C1 segment of cervical spinal cord (tissue), 14 donors: ENCODE data around the gene TBC1D26.
"Not testable (repeated sequence)": the region's sequence is repeated elsewhere in the genome, so short reads cannot be mapped to it uniquely, and the experiment has no call there.

Source experiments
- DNase-seq, 14 donors: peaks; one replicate each; lab custom pipeline; 2025; lab: John Stamatoyannopoulos, UW

Gene TBC1D26

DNA sequence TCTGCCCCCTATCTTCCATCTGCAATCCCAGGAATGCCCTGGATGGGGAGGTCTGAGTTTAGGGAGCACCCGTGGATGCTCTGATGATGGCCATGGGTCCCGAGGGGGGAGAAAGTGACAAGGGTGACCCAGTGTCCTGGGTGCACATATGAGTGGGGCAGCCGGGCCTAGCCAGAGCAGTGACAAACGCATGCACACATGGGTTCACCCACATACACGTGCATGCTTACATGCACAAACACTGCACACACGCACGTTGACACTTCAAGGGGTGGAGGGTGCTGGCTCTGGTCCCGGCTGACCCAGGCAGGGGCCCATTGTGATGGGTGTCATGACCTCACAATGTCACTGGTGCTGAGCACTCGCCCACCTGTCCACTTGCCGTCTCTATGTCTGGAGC, at the start of gene TBC1D26:
Gene TBC1D26, plus strand, starts transcription at position 384 of the 400 bp plus-strand sequence. CDS start 3,066 bp downstream, outside the sequence.
- DNase-seq = not testable (repeated sequence)

DNA sequence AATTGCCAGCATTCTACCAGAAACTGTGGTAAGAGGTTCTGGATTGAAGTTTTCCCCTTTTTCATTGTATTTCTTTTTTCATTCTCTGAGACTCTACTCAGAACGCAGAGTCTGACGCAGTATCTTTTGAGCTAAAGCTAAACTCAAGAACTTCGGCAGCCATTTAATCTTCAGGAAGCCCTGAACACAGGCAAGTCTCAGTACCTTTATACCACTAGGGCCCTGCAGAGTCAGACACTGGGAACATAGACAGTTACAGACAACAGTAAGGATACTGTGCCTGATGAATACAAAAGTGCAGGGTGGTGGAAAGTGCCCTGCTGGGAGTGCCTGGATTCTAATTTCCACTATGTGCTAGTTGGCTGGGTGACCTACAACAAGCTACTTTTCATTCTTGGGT, 48.9 kb upstream of the TBC1D26 start:
- DNase-seq = not testable (repeated sequence)

DNA sequence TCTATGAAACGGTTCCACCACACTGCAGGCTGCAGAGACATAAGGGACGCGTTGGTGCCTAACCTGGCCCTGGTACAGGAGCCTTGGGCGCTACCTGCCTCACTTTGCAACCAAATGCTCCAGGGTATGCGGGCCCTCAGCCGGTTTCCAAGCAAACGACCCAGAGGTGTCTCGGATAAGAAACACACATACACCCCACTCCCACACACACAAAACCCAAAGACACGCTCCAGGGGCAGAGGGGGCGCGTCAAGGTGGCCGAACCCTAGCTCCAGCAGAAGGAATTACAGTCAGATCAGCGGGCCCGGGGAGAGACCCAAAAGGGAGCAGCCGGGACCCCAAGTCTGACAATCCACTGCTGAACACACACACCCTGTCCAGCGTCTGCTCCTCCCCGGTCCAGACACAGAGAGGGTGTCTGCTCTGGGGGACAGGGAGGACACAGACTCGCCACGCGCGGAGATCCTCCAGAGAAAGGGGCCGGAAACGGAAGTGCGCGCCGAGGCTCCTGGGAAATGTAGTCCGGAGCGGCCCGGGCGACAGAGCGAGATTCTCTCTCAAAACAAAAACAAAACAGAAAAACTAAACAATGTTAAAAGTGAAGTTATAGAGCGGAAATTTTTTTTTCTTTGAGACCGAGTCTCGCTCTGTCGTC, 48.1 kb upstream of the TBC1D26 start, which contains the start of gene TRIM16:
Gene TRIM16, minus strand, starts transcription at position 488 of the 655 bp plus-strand sequence. CDS start 32,702 bp downstream, outside the sequence.
- DNase-seq = peak; percentile 1 to 82 (median 58)

DNA sequence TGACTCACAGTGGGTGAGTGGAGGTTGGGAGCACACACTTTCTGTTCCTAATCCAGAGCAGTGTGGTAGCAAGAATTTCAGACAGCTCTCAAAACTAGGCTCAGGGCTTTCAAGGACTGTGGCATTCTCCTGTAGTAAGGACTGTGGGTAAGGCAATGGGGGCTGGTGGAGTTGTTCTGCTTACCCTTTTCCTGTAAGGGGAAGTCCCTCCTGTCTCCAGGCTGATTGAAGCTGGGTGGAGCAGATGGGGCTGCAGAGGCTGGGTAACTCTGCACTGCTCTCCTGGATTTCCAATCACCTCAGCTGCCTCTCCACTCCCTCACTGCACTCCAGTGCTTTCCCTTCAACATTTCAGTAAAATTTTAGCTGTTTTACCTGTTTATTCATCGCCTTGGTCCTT, 44.6 kb upstream of the TBC1D26 start:
- not testable (repeated sequence) for DNase-seq

DNA sequence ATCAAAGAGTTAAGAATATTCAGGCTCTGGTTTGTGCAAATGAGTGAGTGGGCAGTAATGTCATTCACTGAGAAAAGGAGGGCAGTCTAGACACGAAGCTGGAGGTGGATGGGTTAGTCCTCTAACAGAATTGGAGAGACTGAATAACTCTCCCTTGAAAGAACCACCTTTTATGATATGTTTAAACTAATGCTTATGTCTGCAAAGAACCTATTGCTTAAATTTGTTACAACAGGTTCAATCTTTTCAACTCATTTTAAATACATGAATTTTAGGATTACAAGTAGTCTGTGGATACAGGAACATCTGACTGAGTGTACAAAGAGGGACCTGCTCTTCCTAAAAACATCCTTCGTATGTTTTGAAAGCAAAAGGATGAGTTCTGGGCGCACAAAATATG, 33.1 kb upstream of the TBC1D26 start:
- DNase-seq = not testable (repeated sequence)

DNA sequence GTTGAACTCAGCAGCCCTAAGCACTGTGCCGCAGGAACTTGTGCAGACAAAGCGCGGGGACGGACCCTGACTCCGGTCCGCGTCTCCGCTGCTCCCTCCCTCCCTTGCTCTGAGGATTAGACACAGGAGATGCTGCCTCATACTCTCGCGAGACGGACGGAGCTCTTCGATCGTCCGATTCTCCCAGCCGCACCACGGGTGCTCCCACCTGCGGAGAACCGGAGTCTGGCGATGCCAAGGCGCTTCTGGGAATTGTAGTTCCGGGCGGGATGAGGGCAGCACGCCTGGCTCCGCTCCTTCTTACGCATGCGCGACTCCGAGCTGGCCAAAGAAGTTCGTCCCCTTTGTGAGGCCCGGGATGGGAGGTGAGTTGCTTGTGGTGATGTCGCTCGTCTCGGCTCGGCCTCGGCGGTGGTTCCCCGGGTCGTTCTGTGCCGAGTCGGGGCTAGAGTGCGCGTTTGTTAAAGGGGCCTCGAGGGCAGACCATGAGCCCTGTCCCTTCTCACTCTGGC, 32.6 kb upstream of the TBC1D26 start, which contains the start of gene ZNF286A:
Gene ZNF286A, plus strand, starts transcription at position 340 of the 512 bp plus-strand sequence. CDS start 578 bp downstream, outside the sequence.
- peak; percentile 87 to 100 (median 94) for DNase-seq

DNA sequence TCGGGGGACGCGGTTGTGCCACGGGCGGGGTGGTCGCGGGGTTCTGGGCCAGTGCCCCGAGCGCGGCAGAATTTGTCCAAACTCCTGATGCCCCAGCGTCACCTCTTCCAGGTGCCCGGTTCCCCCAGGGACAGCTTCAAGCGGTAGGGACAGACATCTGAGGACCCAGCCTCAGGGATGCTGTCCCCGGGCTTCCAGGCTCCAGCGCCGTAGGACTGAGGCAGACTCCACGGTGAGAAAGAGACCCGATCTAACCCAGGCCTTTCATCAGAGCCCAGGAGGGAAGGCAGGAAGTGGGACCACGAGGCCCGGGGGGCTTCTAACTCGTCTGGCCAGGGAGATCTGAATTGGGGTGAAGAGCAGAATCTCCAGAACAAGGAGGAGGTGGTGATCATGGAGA, 32.1 kb upstream of the TBC1D26 start:
- not testable (repeated sequence) for DNase-seq

DNA sequence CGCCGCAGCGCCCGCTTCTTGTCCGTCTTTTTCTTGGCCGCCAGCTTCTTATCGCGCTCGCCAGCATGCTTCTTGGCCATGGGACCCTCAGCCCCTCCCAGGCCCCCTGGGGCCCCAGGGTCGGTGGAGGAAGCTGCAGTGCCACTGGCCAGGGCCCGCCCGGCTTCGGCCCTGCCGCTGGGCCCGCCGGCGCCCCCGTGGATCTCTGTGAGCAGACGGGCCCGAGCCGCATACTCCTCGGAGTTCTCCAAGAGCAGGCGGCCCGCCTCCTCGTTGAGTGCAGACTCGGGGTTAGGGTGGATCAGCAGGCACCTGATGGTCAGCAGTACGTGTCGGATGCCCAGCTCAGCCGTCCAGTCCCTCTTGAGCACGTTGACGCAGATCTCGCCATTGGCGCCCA, 27.8 kb upstream of the TBC1D26 start:
- not testable (repeated sequence) for DNase-seq

DNA sequence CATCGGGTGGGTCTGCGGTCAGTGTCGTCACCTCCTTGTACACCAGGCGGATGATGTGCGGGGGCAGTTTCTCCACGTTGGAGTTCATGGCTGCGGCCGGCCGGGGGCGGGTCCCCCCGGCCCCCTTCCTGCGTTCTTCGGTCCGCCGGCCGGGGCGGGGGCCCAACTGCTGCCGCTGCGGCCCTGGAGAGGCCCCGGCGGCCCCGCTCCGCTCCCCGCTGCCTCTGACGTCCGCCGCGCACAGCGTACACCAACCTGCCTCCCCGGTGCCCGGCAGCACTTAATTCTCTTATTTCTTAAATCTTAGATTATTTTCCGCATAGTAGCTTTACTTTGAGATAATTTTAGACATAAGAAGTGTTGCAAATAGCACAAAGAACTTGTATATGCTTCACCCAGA, 27.3 kb upstream of the TBC1D26 start:
- not testable (repeated sequence) for DNase-seq

DNA sequence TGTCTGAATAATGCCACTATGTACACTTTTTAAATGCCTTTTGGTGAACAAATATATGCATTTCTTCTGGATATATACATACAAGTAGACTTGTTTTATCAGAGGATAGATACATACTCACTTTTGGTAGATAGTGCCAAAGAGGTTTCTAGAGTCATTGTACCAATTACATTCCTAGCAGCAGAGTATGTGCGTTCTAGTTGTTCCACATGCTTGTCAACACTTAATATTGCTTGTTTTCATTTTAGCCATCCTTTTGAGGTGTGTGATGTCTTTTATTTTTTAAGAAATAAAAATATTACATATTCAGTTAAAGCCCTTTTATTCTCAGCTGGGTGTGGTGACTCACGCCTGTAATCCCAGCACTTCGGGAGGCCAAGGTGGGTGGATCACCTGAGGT, 23.2 kb upstream of the TBC1D26 start:
- DNase-seq = not testable (repeated sequence)

DNA sequence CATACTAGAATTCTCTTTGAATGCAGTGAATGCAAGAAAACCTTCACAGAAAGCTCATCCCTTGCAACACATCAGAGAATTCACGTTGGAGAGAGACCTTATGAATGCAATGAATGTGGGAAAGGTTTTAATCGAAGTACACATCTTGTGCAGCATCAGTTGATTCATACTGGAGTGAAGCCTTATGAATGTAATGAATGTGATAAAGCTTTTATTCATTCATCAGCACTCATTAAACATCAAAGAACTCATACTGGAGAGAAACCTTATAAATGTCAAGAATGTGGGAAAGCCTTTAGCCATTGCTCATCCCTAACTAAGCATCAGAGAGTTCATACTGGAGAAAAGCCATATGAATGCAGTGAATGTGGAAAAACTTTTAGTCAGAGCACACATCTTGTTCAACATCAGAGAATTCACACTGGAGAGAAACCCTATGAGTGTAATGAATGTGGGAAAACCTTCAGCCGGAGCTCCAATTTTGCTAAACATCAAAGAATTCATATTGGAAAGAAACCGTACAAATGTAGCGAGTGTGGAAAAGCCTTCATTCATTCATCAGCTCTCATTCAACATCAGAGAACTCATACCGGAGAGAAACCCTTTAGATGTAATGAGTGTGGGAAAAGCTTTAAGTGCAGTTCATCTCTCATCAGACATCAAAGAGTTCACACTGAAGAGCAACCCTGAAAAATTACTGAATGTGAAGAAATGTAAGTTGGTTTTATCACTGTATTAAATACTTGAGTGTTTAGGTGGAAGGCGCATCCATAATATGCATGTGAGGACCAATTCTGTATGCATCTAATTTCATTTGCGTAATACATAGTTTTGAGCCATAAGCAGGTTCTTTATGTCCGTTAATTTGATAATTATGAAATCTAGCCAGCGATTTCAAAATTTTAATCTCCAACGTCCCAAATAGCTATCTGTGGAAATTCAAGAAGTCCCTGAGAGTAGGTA, 15.2 kb upstream of the TBC1D26 start:
- not testable (repeated sequence) for DNase-seq

DNA sequence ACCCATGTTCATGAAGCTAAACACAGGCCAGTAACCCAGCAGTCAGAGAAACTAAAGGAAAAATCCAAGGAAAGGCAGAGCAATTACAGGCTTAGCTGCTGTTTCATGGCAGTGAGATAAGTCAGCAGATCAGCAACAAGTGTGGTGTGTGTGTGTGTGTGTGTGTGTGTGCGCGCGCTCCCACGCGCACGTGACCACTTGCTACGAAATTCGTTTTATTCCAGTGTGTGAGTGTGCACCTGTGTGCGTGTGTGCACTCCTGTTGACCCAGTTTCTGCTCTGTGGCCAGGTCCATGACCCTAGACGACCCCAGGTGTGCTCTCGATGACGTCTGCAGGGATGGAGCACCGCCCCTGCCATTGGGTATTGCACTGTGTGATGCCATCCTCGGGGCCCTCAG, 1.5 kb upstream of the TBC1D26 start:
- DNase-seq = not testable (repeated sequence)

DNA sequence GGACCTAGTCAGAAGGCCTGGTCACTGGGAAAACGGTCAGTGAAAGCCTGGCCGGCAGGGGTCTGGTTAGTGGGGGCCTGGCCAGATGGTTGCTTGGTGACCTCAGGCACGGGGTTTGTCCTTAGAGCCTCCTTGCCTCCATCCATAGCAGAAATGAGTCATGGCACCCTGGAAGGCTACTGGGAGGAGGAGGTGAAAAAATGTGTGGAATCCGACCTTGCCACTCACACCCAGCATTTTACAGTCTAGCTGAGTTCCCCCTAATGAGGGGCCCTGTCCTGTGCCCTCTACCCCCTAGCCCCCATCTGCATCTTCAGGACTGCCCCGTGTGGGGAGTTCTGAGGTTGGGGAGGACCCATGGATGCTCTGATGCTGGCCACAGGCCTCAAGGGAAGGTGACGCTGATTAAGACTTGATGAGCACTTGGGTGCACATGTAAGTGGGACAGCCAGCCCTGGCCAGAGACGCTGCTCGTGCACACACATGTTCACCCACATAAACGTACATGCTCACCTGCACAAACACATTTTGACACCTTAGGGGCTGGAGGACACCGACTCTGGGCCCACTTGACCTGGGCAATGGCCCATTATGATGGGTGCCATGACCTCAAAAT, 1.2 kb downstream of the TBC1D26 start:
- not testable (repeated sequence) for DNase-seq

DNA sequence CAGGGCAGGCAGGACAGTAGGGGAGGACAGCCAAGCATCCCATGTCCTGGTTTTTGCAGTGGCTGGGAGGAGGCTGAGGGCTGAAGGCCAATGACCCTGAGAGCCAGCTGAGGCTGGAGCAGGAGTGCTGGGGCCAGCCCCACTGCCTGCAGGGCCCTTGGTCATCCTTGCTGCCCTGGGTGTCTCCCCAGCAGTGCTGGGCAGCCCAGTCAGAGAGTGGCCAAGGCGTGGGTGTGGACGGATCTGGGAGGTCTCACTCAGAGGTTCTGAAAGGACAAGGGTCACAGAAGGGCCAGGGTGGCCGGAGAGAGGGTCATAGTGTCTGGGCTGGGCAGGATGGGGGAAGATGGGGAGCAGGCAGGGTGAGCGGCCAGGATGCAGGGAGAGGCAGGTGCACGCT, 4.5 kb downstream of the TBC1D26 start:
- not testable (repeated sequence) for DNase-seq

DNA sequence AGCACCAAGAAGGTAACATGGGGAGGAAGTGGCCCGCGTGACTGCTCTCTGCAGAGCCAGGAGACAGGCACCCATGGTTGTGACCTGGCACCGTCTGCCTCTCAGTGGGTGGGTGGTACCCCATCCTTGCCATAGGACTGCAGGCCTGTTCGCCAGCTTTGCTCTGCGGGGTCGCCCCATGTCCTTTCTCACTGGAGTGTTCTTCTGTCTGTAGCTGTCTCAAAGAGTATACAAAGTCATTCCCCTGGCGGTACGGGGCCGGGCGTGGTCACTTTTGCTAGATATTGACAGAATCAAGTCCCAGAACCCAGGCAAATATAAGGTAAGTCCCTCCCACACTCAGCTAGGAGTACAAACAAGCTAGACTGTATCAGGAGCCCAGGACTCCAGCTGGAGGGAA, 6.0 kb downstream of the TBC1D26 start:
- DNase-seq = no peak

DNA sequence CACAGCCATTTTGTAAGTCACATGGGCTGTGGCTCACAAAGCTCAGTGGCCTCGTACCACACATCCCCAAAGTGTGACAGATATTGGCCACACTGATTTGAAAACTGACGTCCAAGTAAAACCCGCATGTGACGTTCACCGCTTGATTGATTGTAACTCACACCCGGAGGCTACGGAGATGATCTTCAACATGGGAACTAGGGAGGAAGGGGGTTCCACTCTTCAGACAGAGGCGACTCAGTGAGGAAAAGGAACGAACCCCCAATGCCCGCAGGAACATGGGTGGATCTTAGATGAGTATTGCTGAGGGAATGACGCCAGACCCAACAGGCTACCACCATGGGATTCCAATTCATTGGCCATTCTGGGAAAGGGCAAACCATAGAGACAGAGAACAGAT, 7.2 kb downstream of the TBC1D26 start:
- DNase-seq = not testable (repeated sequence)

DNA sequence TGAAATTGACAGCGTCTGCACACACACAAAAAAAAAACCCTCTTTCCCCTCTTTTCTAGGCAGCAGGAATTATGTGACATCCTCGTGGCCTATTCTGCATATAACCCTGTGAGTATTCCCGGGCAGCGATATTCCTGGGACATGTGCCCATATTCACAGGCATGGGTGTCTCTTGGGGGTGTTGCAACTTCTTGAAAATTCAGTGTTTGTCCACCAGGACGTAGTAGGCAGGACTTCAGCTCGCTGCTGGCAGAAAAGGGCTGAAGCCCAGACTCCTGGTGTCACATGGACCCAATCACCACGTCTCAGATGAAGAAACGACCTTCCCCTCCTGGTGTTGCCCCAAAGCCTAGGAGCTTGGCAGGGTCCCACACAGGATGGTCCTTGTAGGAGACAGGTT, 8.0 kb downstream of the TBC1D26 start:
- DNase-seq = not testable (repeated sequence)

DNA sequence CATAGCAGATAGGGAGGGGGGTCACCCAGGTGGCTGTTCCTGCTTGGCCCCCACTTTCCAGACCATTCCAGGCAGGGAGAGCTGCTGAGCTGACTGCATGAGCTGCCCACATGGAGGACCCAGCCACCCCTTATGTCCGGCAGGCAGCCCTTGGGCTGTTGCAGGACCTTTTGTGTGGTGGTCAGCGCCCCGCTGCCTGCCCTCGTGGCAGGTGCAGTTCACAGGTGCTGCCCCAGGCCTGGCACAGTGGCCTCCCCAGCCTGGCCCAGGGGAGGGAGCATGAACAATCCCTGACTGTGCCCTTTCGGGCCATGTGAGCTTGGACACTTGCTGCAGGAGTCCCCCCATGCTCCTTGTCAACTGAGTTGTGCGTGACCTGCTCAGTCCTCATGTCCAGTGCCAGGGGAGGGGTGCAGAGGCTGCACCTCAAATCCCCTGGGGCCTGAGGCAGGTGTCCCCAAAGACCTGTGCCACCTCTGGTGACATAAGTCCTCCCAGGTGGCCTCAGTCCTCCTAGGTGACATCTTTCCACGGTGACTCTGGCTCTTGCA, 8.6 kb downstream of the TBC1D26 start:
- no peak for DNase-seq

DNA sequence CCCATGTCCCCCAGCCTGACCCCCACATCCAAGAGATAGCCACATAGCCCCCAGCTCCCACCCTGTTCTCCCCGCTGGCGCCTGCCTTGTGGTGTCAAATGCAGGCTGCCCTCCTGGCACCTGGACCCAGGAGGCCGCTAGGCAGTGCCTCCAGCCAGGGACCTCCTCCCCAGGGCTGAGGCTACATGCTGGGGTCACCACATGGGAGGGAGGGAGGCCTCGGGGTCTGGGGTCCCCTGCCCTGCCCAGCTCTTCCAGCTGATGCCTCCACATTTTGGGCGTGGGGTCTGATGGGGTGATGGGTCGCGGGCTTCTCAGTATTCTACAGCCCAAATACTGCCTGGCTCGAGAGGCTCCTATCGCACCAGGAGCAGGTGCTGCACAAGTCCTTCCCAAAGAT, 9.5 kb downstream of the TBC1D26 start:
- DNase-seq = no peak

DNA sequence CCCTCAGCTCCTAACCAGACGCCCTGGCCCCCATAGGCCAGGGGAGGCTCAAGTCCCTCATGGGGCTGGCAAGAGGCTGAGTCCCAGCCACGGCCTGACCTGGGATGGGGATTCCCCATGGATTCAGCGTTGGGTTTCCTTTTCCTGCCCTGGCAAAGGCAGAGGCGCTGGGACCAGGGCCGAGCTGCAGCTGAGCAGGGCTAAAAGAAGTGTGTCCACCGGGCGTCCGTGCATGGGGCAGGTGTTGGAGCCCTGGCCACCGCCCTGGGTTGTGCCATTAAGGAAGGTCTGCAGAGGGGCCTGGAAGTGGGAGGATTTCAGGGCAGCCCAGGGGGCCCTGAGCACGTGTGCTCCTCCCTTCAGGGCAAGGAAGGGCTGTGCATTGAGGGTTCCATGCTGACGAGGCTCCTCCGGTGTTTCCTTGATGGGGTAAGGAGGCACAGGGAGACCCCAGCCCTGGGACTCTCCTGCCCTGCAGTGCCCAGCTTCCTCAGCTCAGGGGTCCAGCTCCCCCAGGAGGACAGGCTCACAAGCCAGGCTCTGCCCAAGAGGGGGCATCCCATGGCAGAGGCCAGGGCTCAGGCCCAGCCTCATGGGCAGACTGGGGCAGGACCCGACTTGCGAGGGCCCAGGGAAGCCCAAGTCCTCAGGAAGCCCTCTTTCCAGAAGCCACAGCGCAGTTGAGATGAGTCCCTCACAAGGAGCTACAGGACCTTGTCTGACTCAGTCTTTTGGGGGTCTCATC, 10.1 kb downstream of the TBC1D26 start:
- no peak for DNase-seq

DNA sequence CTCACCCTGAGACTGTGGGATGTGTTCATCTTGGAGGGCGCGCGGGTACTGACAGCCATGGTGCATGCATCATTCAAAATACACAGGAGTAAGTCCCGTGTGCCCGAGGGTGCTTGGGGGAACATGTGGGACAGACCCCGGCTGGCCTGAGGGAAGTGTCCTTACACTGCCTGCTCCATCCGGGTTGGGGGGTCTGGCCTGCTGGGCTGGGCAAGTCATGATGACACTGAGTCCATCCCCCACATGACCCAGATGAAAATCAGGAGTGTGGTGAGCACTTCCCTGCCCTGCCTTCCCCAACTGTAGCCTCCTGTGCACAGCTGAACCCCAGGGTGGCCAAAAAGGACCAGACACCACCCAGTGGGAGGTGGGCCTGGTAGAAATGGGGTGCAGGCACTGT, 10.8 kb downstream of the TBC1D26 start:
- DNase-seq = no peak
